ENCODE data around the gene DOCK3.

- TF ChIP-seq EZH2 (IDR thresholded peaks at IDR 0.05) (no peak), POLR2AphosphoS5 (IDR thresholded peaks at IDR 0.05; ENCODE audit: borderline replicate concordance, low read depth, low read length) (no peak), FOXP2 (optimal IDR thresholded peaks at IDR 0.05; ENCODE audit: control extremely low read depth, extremely low read length, insufficient read depth) (no peak)
These were observed 18.1 kb upstream of the DOCK3 start for GRCh38 chr3:50656417-50657195.
